GM12801 (cell line): ENCODE data around the gene SPHK2.

Experiments used
- CTCF ChIP-seq: IDR thresholded peaks from one replicate; pipeline ENCODE4 v1.5.1; 2011; ENCODE audit warnings: control low read depth; ENCODE audit not compliant: insufficient read length; ENCODE audit errors: extremely low read depth

SPHK2 gene

GRCh38 chr19:48613852-48614435 lies 5.4 kb upstream of the SPHK2 start:
- no peak for TF ChIP-seq CTCF

- TF ChIP-seq CTCF = no peak
Measured at GRCh38 chr19:48614436-48615230, 4.7 kb upstream of the SPHK2 start, which contains the start of gene FAM83E. Gene FAM83E (minus strand): TSS chr19:48615076. CDS start chr19:48613372, 1,704 bp downstream.

GRCh38 chr19:48615231-48616040 lies 3.9 kb upstream of the SPHK2 start:
- TF ChIP-seq CTCF = no peak

- TF ChIP-seq CTCF = no peak
Measured at GRCh38 chr19:48616041-48616436, 3.3 kb upstream of the SPHK2 start.

GRCh38 chr19:48616491-48617056 lies 2.7 kb upstream of the SPHK2 start:
- no peak for TF ChIP-seq CTCF

- no peak for TF ChIP-seq CTCF
Measured at GRCh38 chr19:48617146-48617937, 2.0 kb upstream of the SPHK2 start.
